ENCODE results near the gene ZNF708. TPM values are rescaled to one million over a fixed set of nuclear protein-coding genes. Genes with fewer than 3 reads are reported as not detected.
"Not testable (repeated sequence)": the region's sequence is repeated elsewhere in the genome, so short reads cannot be mapped to it uniquely, and the experiment has no call there.

Gene ZNF708
- total RNA-seq, 1 donor from 2014 or later, result 66.0 TPM

DNA sequence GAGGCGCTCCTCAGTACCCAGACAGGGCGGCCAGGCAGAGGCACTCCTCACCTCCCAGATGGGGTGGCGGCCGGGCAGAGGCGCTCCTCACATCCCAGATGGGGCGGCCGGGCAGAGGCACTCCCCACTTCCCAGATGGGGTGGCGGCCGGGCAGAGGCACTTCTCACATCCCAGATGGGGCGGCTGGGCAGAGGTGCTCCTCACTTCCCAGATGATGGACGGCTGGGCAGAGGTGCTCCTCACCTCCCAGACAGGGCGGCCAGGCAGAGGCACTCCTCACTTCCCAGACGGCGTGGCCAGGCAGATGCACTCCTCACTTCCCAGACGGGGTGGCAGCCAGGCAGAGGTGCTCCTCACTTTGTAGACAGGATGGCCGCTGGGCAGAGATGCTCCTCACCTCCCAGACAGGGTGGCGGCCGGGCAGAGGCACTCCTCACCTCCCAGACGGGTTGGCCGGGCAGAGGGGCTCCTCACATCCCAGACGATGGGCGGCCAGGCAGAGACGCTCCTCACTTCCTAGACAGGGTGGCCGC, 68.3 kb downstream of the ZNF708 start:
- not testable (repeated sequence) for DNase-seq (ENCODE audit: low spot score in 2 of 2); FAIRE-seq

DNA sequence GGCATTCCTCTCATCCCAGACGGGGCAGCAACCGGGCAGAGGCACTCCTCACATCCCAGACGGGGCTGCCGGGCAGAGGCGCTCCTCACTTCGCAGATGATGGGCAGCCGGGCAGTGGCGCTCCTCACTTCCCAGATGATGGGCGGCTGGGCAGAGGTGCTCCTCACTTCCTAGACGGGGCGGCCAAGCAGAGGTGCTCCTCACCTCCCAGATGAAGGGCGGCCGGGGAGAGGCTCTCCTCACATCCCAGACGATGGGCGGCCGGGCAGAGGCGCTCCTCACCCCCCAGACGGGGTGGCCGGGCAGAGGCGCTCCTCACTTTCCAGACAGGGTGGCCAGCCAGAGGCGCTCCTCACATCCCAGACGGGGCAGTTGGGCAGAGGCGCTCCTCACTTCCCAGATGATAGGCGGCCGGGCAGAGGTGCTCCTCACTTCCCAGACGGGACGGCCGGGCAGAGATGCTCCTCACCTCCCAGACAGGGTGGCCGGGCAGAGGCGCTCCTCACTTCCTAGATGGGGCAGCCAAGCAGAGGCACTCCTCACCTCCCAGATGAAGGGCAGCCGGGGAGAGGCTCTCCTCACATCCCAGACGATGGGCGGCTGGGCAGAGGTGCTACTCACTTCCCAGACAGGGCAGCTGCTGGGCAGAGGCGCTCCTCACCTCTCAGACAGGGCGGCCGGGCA, 68.9 kb downstream of the ZNF708 start:
- no peak for FAIRE-seq
- no peak for DNase-seq (ENCODE audit: low spot score in 2 of 2)

DNA sequence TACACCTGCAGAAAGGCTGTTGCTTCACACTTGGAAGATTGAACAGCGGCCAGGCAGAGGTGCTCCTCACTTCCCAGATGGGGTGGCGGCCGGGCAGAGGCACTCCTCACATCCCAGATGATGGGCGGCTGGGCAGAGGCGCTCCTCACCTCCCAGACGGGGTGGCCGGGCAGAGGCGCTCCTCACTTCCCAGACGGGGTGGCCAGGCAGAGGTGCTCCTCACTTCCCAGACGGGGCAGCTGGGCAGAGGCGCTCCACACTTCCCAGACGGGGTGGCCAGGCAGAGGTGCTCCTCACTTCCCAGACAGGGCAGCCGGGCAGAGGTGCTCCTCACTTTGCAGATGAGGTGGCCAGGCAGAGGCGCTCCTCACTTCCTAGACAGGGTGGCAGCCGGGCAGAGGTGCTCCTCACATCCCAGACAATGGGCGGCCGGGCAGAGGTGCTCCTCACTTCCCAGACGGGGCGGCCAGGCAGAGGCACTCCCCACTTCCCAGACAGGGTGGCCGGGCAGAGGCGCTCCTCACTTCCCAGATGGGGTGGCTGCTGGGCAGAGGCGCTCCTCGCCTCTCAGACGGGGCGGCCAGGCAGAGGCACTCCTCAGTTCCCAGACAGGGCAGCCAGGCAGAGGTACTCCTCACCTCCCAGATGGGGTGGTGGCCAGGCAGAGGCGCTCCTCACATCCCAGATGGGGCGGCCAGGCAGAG, 69.6 kb downstream of the ZNF708 start:
- FAIRE-seq; DNase-seq (ENCODE audit: low spot score in 2 of 2): not testable (repeated sequence)

DNA sequence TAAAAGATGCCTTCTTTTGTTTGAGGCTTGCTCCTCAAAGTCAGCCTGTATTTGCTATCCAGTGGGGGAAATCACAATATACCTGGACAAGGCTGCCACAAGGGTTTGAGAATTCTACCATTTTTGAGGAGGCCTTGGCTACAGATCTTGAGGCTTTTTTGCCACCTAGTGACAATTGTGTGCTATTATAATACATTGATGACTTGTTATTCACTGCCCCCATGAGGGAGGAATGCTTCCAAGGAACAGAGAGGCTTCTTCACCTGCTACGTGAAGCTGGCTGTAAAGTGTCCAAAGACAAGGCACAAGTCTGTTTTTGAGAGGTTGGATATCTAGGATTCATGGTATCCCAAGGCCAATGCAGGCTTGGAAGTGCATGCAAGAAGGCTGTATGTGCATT, 72.5 kb downstream of the ZNF708 start:
- FAIRE-seq, result no peak

More for the DNA sequence above, 72.5 kb downstream of the ZNF708 start:
- no peak for DNase-seq (ENCODE audit: low spot score in 2 of 2)

Other genes with a start within 250 kb of the ZNF708 start
- gene ZNF714, start 247.2 kb downstream of the ZNF708 start, total RNA-seq, result 56.3 TPM
- 25.7 TPM for gene ZNF431, start 187.4 kb downstream of the ZNF708 start, total RNA-seq
- 33.0 TPM for gene ZNF738, start 29.6 kb upstream of the ZNF708 start, total RNA-seq
- gene ZNF493, start 67.7 kb upstream of the ZNF708 start, total RNA-seq, result 147 TPM
- 28.5 TPM for gene ZNF429, start 176.2 kb upstream of the ZNF708 start, total RNA-seq

Measured in frontal cortex (tissue), 4 donors.